Neutrophil (primary cell): ENCODE data around the gene SLC22A12.

ENCODE experiments used
- H3K27ac ChIP-seq: fragments of 200-600 bp; sonication (generic); 2 replicates; pipeline ENCODE4 v1.5.1; 2016; ENCODE audit warnings: mild to moderate bottlenecking, moderate library complexity
- H3K27me3 ChIP-seq: fragments of 200-600 bp; sonication (generic); 2 replicates; pipeline ENCODE4 v1.6.0; 2016; ENCODE audit warnings: mild to moderate bottlenecking
- H3K36me3 ChIP-seq: fragments of 200-600 bp; sonication (generic); 2 replicates; pipeline ENCODE4 v1.5.1; 2017
- H3K4me1 ChIP-seq, 2 experiments: fragments of 200-600 bp in 1 of 2; sonication (generic) in 1 of 2; 1 replicate in 1 of 2; 2 replicates in 1 of 2; pipeline versions ENCODE4 v1.5.1 to v1.6.1; 2013 to 2016; ENCODE audit warnings: low read depth in 1 of 2, low read length in 1 of 2, mild to moderate bottlenecking in 1 of 2, moderate library complexity in 1 of 2; ENCODE audit not compliant: control insufficient read depth in 1 of 2, insufficient read depth in 1 of 2
- H3K4me3 ChIP-seq, 2 experiments: fragments of 200-600 bp in 1 of 2; sonication (generic) in 1 of 2; 1 replicate in 1 of 2; 2 replicates in 1 of 2; pipeline ENCODE4 v1.5.1; 2013 to 2016; ENCODE audit warnings: low read depth in 1 of 2, low read length in 1 of 2, mild to moderate bottlenecking in 1 of 2, moderate library complexity in 1 of 2
- H3K9me3 ChIP-seq: fragments of 200-600 bp; sonication (generic); 2 replicates; pipeline ENCODE4 v1.5.1; 2016
- TF ChIP-seq, protein P1 (sequence below): fragments of 200-600 bp; sonication (generic); IDR thresholded peaks from 2 replicates; pipeline ENCODE4 v1.5.1; 2016; ENCODE audit warnings: antibody characterized with exemption

The SLC22A12 gene

DNA sequence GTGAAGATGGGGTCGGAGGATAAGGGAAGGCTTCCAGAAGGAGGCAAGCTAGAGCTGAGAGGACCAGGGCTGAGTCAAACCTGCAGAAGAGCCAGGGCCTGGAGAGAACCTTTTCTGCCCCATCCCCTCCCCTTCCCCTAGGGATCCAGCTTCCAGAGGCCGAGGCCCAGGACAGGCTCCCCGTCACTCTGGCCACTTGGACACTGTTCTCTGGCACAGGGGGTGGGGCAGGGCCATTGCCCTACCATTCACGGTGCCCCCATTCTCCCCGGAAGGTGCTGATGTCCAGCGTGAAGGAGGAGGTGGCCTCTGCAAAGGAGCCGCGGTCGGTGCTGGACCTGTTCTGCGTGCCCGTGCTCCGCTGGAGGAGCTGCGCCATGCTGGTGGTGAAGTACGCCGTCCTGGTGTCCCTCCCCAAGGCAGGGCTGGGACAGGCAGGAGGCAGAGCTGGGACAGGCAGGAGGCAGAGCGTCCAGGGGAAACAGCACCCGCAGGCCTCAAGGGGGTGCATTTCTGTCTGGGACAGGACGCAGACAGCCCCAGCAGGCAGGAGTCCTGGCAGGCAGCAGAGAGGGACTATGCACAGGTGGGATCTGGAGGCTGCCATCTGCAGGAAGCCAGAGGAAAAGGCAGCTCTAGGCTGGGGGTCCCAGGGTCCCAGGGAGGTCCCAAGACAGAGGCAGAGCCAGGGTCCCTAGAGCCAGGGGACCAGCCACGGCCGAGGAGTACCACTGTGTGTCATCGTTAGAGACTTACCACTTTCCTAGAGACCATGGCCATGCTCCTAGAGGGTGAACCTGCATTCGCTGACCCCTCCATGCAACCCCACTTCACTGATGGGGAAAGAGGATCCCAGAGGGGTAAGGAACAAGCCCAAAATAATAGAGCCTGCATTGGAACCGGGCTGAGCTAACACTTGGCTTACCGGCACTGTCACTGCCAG, 25.8 kb upstream of the SLC22A12 start:
- no peaks in the 10 kb centered on the region for H3K27me3 ChIP-seq
- no peaks in the 10 kb centered on the region for H3K36me3 ChIP-seq
- H3K4me3 ChIP-seq: no peak overlapping the region
- no peaks in the 10 kb centered on the region for H3K4me1 ChIP-seq
- H3K27ac ChIP-seq: no peak overlapping the region
- no peaks in the 10 kb centered on the region for H3K9me3 ChIP-seq
- TF ChIP-seq, protein P1, sequence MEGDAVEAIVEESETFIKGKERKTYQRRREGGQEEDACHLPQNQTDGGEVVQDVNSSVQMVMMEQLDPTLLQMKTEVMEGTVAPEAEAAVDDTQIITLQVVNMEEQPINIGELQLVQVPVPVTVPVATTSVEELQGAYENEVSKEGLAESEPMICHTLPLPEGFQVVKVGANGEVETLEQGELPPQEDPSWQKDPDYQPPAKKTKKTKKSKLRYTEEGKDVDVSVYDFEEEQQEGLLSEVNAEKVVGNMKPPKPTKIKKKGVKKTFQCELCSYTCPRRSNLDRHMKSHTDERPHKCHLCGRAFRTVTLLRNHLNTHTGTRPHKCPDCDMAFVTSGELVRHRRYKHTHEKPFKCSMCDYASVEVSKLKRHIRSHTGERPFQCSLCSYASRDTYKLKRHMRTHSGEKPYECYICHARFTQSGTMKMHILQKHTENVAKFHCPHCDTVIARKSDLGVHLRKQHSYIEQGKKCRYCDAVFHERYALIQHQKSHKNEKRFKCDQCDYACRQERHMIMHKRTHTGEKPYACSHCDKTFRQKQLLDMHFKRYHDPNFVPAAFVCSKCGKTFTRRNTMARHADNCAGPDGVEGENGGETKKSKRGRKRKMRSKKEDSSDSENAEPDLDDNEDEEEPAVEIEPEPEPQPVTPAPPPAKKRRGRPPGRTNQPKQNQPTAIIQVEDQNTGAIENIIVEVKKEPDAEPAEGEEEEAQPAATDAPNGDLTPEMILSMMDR: no peak

DNA sequence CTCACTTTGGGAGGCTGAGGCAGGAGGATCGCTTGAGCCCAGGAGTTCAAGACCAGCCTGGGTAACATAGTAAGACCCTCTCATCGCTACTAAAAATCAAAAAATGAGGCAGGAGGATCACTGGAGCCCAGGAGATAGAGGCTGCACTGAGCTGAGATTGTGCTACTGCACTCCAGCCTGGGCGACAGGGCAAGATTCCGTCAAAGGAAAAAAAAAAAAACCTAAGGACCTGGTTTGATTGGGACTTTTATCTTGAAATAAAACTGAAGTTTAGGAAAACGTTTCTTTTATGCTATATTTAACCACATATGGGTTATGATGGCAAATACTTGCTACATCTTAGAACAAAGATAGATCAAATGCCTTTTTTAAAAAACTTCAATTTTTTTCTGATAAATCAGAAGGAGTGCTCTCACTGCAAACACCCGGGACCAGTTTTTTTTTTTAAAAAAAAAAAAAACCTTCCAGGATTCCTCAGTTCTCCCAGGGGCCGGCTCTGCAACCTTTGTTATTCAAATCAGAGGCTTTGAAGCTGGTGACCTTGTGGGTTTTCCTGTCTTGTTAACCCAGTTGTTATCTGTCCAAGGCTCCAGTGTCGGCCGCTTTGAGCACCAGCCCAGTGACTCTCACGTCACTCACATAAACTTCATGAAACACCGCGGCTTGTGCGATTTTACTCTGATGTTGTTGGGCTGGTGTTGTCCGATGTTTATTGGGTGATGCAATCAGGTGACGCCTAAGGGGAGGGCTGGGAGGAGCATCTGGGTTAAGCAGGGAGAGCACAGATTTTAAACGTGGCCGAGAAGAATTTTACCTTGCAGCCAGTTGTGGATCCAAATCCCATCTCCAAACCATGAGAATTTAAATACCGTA, 24.7 kb upstream of the SLC22A12 start:
- peaks cover under 1% of the 10 kb centered on the region in 2 experiments for H3K4me1 ChIP-seq
- no peaks in the 10 kb centered on the region for H3K9me3 ChIP-seq
- H3K27ac ChIP-seq: no peak overlapping the region
- no peaks in the 10 kb centered on the region for H3K36me3 ChIP-seq
- TF ChIP-seq, protein P1: no peak
- no peak overlapping the region for H3K4me3 ChIP-seq
- H3K27me3 ChIP-seq: no peaks in the 10 kb centered on the region

GRCh38 chr11:64566915-64567891, 23.8 kb upstream of the SLC22A12 start:
- no peaks in the 10 kb centered on the region for H3K9me3 ChIP-seq
- TF ChIP-seq, protein P1: no peak
- H3K27me3 ChIP-seq: no peaks in the 10 kb centered on the region
- H3K27ac ChIP-seq: no peak overlapping the region
- H3K4me1 ChIP-seq: peaks cover 7 to 8% of the 10 kb centered on the region in 2 experiments
- no peak overlapping the region for H3K4me3 ChIP-seq
- H3K36me3 ChIP-seq: no peaks in the 10 kb centered on the region

DNA sequence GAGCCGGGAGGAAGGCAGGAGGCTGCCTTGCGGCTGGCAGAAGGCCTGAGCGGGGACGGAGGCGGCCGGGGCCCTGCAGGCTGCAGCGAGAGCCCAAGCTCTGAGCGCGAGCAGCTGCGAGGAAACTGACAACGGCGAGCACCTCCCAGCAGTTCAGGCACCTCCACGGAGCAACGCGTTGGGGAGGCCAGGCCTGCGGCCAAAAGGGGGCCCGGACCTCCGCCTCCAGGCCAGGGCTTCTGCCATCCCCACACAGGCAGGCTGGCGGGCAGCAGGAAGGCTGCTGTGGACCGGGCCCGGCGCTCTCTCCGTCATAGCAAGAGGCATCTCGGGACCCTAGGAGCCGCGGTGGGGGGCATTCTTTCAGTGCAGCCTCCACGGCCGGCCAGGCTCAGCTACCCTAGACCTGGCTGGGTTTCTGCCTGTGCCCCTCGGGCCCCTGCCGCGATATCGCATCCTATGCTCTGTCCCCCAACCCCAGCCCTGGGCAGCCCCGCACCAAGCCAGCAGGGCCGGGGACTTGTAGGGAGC, 22.9 kb upstream of the SLC22A12 start:
- H3K9me3 ChIP-seq: no peaks in the 10 kb centered on the region
- TF ChIP-seq, protein P1: no peak
- H3K4me1 ChIP-seq: peaks cover 7 to 8% of the 10 kb centered on the region in 2 experiments
- no peaks in the 10 kb centered on the region for H3K27me3 ChIP-seq
- H3K36me3 ChIP-seq: no peaks in the 10 kb centered on the region
- H3K27ac ChIP-seq: no peak overlapping the region
- no peak overlapping the region for H3K4me3 ChIP-seq
